HepG2 (cell line): ENCODE measurements around the gene TMEM225B. TPM values are rescaled to one million over a fixed set of nuclear protein-coding genes. Genes with fewer than 3 reads are reported as not detected.

ENCODE experiments used
- AKNA ChIP-seq: sonication (generic); formaldehyde crosslinking; IDR thresholded peaks from 2 replicates; pipeline ENCODE4 v1.4.0; 2020; ENCODE audit warnings: missing genetic modification reagents, borderline replicate concordance
- BHLHE40 ChIP-seq: IDR thresholded peaks from 2 replicates; pipeline ENCODE4 v1.6.1; 2011; ENCODE audit warnings: low read length, improper control_type of control experiment
- CC2D1A ChIP-seq: sonication (generic); formaldehyde crosslinking; IDR thresholded peaks from 2 replicates; pipeline ENCODE4 v1.8.1; 2023; ENCODE audit warnings: mild to moderate bottlenecking, missing genetic modification reagents
- DPF2 ChIP-seq: sonication (generic); formaldehyde crosslinking; IDR thresholded peaks from 2 replicates; pipeline ENCODE4 v1.4.0; 2020; ENCODE audit warnings: mild to moderate bottlenecking, low read depth, missing genetic modification reagents, borderline replicate concordance
- EEA1 ChIP-seq: sonication (generic); formaldehyde crosslinking; IDR thresholded peaks from 2 replicates; pipeline ENCODE4 v1.5.1; 2020; ENCODE audit warnings: mild to moderate bottlenecking, missing genetic modification reagents, borderline replicate concordance
- HHEX ChIP-seq: IDR thresholded peaks from 2 replicates; pipeline ENCODE4 v1.6.1; 2016; ENCODE audit warnings: control low read depth
- HNF4G ChIP-seq, 2 experiments: sonication (generic) in 1 of 2; formaldehyde crosslinking in 1 of 2; IDR thresholded peaks; 2 replicates each; pipeline versions ENCODE4 v1.4.0 to v1.6.1; 2011 to 2020; ENCODE audit warnings: borderline replicate concordance in 2 of 2, low read depth in 2 of 2, mild to moderate bottlenecking in 2 of 2, low read length in 1 of 2, missing genetic modification reagents in 1 of 2, moderate library complexity in 1 of 2
- IKZF1 ChIP-seq: fragments of 450-650 bp; IDR thresholded peaks from 2 replicates; pipeline ENCODE4 v1.7.1; 2016
- KDM6A ChIP-seq: IDR thresholded peaks from 2 replicates; pipeline ENCODE4 v1.6.1; 2016; ENCODE audit warnings: low read depth
- MBD4 ChIP-seq: IDR thresholded peaks from 2 replicates; pipeline ENCODE4 v1.6.1; 2012; ENCODE audit warnings: low read length, inconsistent platforms, borderline replicate concordance
- MYC ChIP-seq: sonication (generic); formaldehyde crosslinking; IDR thresholded peaks from 2 replicates; pipeline ENCODE4 v1.9.0; 2021; ENCODE audit warnings: missing genetic modification reagents, borderline replicate concordance
- NFRKB ChIP-seq: fragments of 450-650 bp; IDR thresholded peaks from 2 replicates; pipeline ENCODE4 v1.6.1; 2017
- NPAS2 ChIP-seq: sonication (generic); formaldehyde crosslinking; IDR thresholded peaks from 2 replicates; pipeline ENCODE4 v1.8.0; 2022; ENCODE audit warnings: mild to moderate bottlenecking, missing genetic modification reagents, borderline replicate concordance
- PAXIP1 ChIP-seq: sonication (generic); formaldehyde crosslinking; conservative IDR thresholded peaks from 2 replicates; pipeline ENCODE4 v1.4.0; 2020; ENCODE audit warnings: mild to moderate bottlenecking, missing genetic modification reagents, moderate library complexity
- POGZ ChIP-seq: sonication (generic); formaldehyde crosslinking; IDR thresholded peaks from 2 replicates; pipeline ENCODE4 v1.4.0; 2020; ENCODE audit warnings: mild to moderate bottlenecking, missing genetic modification reagents
- ZNF12 ChIP-seq: sonication (generic); formaldehyde crosslinking; IDR thresholded peaks from 2 replicates; pipeline ENCODE4 v1.5.0; 2020; ENCODE audit warnings: missing genetic modification reagents
- ZNF24 ChIP-seq: fragments of 450-650 bp; IDR thresholded peaks from 2 replicates; pipeline ENCODE4 v1.6.1; 2017; ENCODE audit warnings: antibody characterized with exemption, mild to moderate bottlenecking
- ZNF331 ChIP-seq: sonication (generic); formaldehyde crosslinking; IDR thresholded peaks from 2 replicates; pipeline ENCODE4 v1.4.0; 2020; ENCODE audit warnings: missing genetic modification reagents
- ZNF430 ChIP-seq: sonication (generic); formaldehyde crosslinking; IDR thresholded peaks from 2 replicates; pipeline ENCODE4 v1.9.0; 2021; ENCODE audit warnings: mild to moderate bottlenecking, missing genetic modification reagents
- ZSCAN21 ChIP-seq: sonication (generic); formaldehyde crosslinking; IDR thresholded peaks from 2 replicates; pipeline ENCODE4 v1.8.0; 2022; ENCODE audit warnings: mild to moderate bottlenecking, missing genetic modification reagents, moderate library complexity, borderline replicate concordance
- ZZZ3 ChIP-seq: sonication (generic); formaldehyde crosslinking; IDR thresholded peaks from 2 replicates; pipeline ENCODE4 v1.4.0; 2020; ENCODE audit warnings: missing genetic modification reagents, mild to moderate bottlenecking, borderline replicate concordance
- polyA plus RNA-seq, 8 experiments: library from polyadenylated mRNA; depleted of rRNA in 3 of 8; stranded (reverse) in 7 of 8; unstranded in 1 of 8; fragments of >200 nt; fragmentation: Illumina TruSeq in 4 of 8; extraction: Trizol in 4 of 8; gene quantifications; 2 replicates each; pipeline versions ENCODE4 v1.2.1 to v1.2.3, GENCODE V29; 2011 to 2016; ENCODE audit warnings: low read depth in 4 of 8, missing spikeins in 1 of 8, mixed read lengths in 1 of 8; ENCODE audit not compliant: insufficient read depth in 1 of 8
- total RNA-seq, 5 experiments: library from RNA; depleted of rRNA; stranded (reverse); fragments of >200 nt; fragmentation: Illumina TruSeq; extraction: Trizol; gene quantifications; 2 replicates each; pipeline ENCODE4 v1.2.3, GENCODE V29; 2016; ENCODE audit warnings: low read depth in 1 of 5
- TF ChIP-seq, protein P1 (sequence below): sonication (generic); formaldehyde crosslinking; IDR thresholded peaks from 2 replicates; pipeline ENCODE4 v1.8.1; 2023; ENCODE audit warnings: mild to moderate bottlenecking, missing genetic modification reagents

TMEM225B gene
- total and polyA plus RNA-seq, 2 of the 13 experiments (the other 11 are each of a cell fraction or from before 2014, with no cell fraction given) = 0.78 to 0.95 TPM

GRCh38 chr7:99551767-99552463 lies 46.2 kb upstream of the TMEM225B start, which contains the start of gene FAM200A (continued):
- TF ChIP-seq KDM6A (CRISPR knock-in tag) (no peak), PAXIP1 (CRISPR knock-in tag) (no peak), ZNF12 (CRISPR knock-in tag) (no peak), DPF2 (no peak), AKNA (CRISPR knock-in tag) (no peak), HNF4G (IDR thresholded peaks at IDR 0.05; ENCODE audit: borderline replicate concordance, low read depth, low read length) (peak; percentile 34; the same call in 1 of the 2 replicates), HNF4G (CRISPR knock-in tag; IDR thresholded peaks at IDR 0.05; ENCODE audit: borderline replicate concordance, low read depth) (no peak), ZNF430 (CRISPR knock-in tag) (peak; percentile 40; the same call in 1 of the 2 replicates), CC2D1A (CRISPR knock-in tag) (no peak), MBD4 (no peak), BHLHE40 (no peak), ZSCAN21 (CRISPR knock-in tag) (no peak), NFRKB (no peak), NPAS2 (CRISPR knock-in tag) (no peak), ZZZ3 (CRISPR knock-in tag) (peak; percentile 78; the same call in 1 of the 2 replicates), POGZ (peak; percentile 58; the same call in 1 of the 2 replicates), ZNF24 (no peak), ZNF331 (CRISPR knock-in tag) (peak; percentile 70; the same call in 1 of the 2 replicates), MYC (CRISPR knock-in tag) (no peak; the same call in 1 of the 2 replicates), HHEX (CRISPR knock-in tag) (no peak), IKZF1 (no peak), EEA1 (no peak)
- TF ChIP-seq, protein P1, sequence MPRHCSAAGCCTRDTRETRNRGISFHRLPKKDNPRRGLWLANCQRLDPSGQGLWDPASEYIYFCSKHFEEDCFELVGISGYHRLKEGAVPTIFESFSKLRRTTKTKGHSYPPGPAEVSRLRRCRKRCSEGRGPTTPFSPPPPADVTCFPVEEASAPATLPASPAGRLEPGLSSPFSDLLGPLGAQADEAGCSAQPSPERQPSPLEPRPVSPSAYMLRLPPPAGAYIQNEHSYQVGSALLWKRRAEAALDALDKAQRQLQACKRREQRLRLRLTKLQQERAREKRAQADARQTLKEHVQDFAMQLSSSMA (CRISPR knock-in tag) = 0 out of 2 replicates have a peak, but pooled peaks have one; percentile 64
